H1 (cell line): ENCODE results near the gene MTNR1B. TPM values are rescaled to one million over a fixed set of nuclear protein-coding genes. Genes with fewer than 3 reads are reported as not detected.

Experiments
- E2F6 ChIP-seq: IDR thresholded peaks from 2 replicates; pipeline ENCODE4 v1.6.1; 2012; ENCODE audit warnings: inconsistent platforms
- polyA plus RNA-seq, 7 experiments: library from polyadenylated mRNA; depleted of rRNA in 3 of 7; stranded (reverse) in 5 of 7; unstranded in 2 of 7; fragments of >200 nt in 5 of 7; fragments of 200-250 nt in 2 of 7; gene quantifications; 1 replicate in 5 of 7; 2 replicates in 1 of 7; 4 replicates in 1 of 7; pipeline versions ENCODE4 v1.2.1 to v1.2.3, GENCODE V29; 2011 to 2013; ENCODE audit warnings: missing spikeins in 2 of 7, mixed read lengths in 2 of 7
- total RNA-seq: library from RNA; stranded (reverse); fragmentation: NEBNext Ultra II Directional; extraction: Animal tissue kit (Norgen Biotek cat#: 25700); gene quantifications from 2 replicates; pipeline ENCODE4 v1.2.1, GENCODE V29; 2021

MTNR1B gene
- total and polyA plus RNA-seq, 2 of the 8 experiments (the other 6 are each of a cell fraction or from before 2014, with no cell fraction given) = 0.08 TPM; not detected in 1

- no peak for TF ChIP-seq E2F6
Measured at GRCh38 chr11:92931746-92932422, 37.6 kb upstream of the MTNR1B start (continued).
